Stimulated activated CD8-positive, alpha-beta memory T cell treated with anti-CD3 and anti-CD28 coated beads, Interleukin-15, amount 100 ng/mL, for 48 hours (primary cell): ENCODE results near the gene MBNL1.
A peak's percentile ranks its signal among the peaks of the same experiment; 100 is the strongest.

Experiments
- DNase-seq, 2 donors: peaks; one replicate each; pipeline ENCODE4 v3.0.0-alpha.2; 2020; ENCODE audit warnings: low read depth in 2 of 2

MBNL1 gene

GRCh38 chr3:152268555-152269055 lies at the start of gene MBNL1:
MBNL1 (plus strand) TSS chr3:152268929; CDS start chr3:152300194, 31,265 bp downstream.
- DNase-seq = peak; percentile 77 to 80

GRCh38 chr3:152219216-152219615 lies 49.5 kb upstream of the MBNL1 start:
- no peak for DNase-seq

GRCh38 chr3:152219769-152220255 lies 48.9 kb upstream of the MBNL1 start:
- DNase-seq = no peak

- DNase-seq = no peak
Observed at GRCh38 chr3:152222327-152222726, 46.4 kb upstream of the MBNL1 start.

GRCh38 chr3:152225201-152225600 lies 43.5 kb upstream of the MBNL1 start:
- DNase-seq = no peak

- no peak for DNase-seq
Observed at GRCh38 chr3:152226176-152226575, 42.6 kb upstream of the MBNL1 start.

GRCh38 chr3:152227027-152227426 lies 41.7 kb upstream of the MBNL1 start:
- no peak for DNase-seq

- DNase-seq = no peak
Observed at GRCh38 chr3:152229692-152230091, 39.0 kb upstream of the MBNL1 start.

- no peak for DNase-seq
Observed at GRCh38 chr3:152230370-152230769, 38.4 kb upstream of the MBNL1 start.

GRCh38 chr3:152232001-152232400 lies 36.7 kb upstream of the MBNL1 start:
- DNase-seq = no peak

- DNase-seq = no peak
Observed at GRCh38 chr3:152232679-152233078, 36.0 kb upstream of the MBNL1 start.

GRCh38 chr3:152234657-152235375 lies 33.9 kb upstream of the MBNL1 start:
- DNase-seq = no peak

GRCh38 chr3:152235709-152236298 lies 32.9 kb upstream of the MBNL1 start:
- DNase-seq = no peak

GRCh38 chr3:152236716-152237115 lies 32.0 kb upstream of the MBNL1 start:
- DNase-seq = no peak

- DNase-seq = no peak
Observed at GRCh38 chr3:152241142-152242017, 27.3 kb upstream of the MBNL1 start.

GRCh38 chr3:152243301-152243711 lies 25.4 kb upstream of the MBNL1 start:
- DNase-seq = no peak

- DNase-seq = no peak
Observed at GRCh38 chr3:152243721-152244516, 24.8 kb upstream of the MBNL1 start.

GRCh38 chr3:152244517-152244888 lies 24.2 kb upstream of the MBNL1 start:
- DNase-seq = no peak

GRCh38 chr3:152245498-152246170 lies 23.1 kb upstream of the MBNL1 start:
- no peak for DNase-seq

GRCh38 chr3:152251916-152252315 lies 16.8 kb upstream of the MBNL1 start:
- no peak for DNase-seq

- DNase-seq = no peak
Observed at GRCh38 chr3:152252755-152253154, 16.0 kb upstream of the MBNL1 start.
